Right atrium auricular region (tissue), 2 donors: ENCODE measurements around the gene AXIN1. TPM values are rescaled to one million over a fixed set of nuclear protein-coding genes. Genes with fewer than 3 reads are reported as not detected.

ENCODE experiments used
- DNase-seq: peaks from one replicate; pipeline ENCODE4 v3.0.0-alpha.2; 2019; ENCODE audit warnings: low spot score
- H3K27ac ChIP-seq, 2 donors: fragments of 200-600 bp; sonication (generic); 1 replicate in 1 of 2; 2 replicates in 1 of 2; pipeline ENCODE4 v1.5.1; 2016 to 2019
- H3K27me3 ChIP-seq, 2 donors: fragments of 200-600 bp; sonication (generic); one replicate each; pipeline versions ENCODE4 v1.5.1 to v1.6.0; 2017 to 2019
- H3K36me3 ChIP-seq: fragments of 200-600 bp; sonication (generic); one replicate; pipeline ENCODE4 v1.5.1; 2016
- H3K4me1 ChIP-seq, 2 donors: fragments of 200-600 bp; sonication (generic); one replicate each; pipeline versions ENCODE4 v1.5.1 to v1.6.0; 2017 to 2019
- H3K4me3 ChIP-seq, 2 donors: fragments of 200-600 bp; sonication (generic); 1 replicate in 1 of 2; 2 replicates in 1 of 2; pipeline ENCODE4 v1.5.1; 2017 to 2019; ENCODE audit warnings: mild to moderate bottlenecking in 1 of 2, moderate library complexity in 1 of 2
- H3K9me3 ChIP-seq, 2 donors: fragments of 200-600 bp; sonication (generic); one replicate each; pipeline ENCODE4 v1.5.1; 2019
- total RNA-seq, 2 donors: library from RNA; depleted of rRNA; stranded (reverse); fragments of >200 nt; gene quantifications; one replicate each; pipeline ENCODE4 v1.1.0, GENCODE V29; 2016
- TF ChIP-seq, protein P1 (sequence below), 2 donors: fragments of 200-600 bp; sonication (generic); IDR thresholded peaks; one replicate each; pipeline ENCODE4 v1.5.1; 2019; ENCODE audit warnings: antibody characterized with exemption in 2 of 2

The AXIN1 gene
- total RNA-seq, 2 donors from 2014 or later = 12.9 to 19.4 TPM

DNA sequence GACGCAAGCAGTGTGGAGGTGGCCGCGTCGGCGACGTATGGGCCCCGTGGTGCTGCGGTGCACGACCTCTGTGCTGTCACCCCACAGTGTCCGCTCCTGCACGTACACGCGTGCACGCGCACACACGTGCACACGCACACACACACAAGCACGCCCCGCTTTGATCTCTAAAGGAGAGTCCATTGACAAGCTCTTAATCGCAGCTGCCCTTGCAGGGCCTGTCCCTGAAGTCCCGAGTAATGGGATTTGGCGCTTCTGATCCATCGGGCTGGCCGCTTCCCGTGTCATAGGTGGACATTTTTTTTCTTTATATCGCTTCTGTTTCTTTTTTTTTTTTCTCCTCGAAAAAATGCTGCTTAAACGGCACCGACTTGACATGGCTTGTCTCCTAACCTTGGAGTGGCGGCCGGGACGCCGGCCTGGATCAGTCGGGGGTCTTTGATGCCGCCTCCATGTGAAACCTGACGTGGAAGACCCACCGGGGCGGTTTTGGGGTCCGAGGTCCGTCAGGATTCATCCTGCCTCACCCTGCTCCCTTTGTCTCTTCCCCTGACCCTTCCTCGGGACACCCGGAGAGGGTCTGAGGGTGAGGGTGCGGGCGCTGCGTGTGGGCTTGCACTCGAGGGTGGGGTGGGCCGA lies 8.3 kb upstream of the AXIN1 start:
- no peaks in the 10 kb centered on the region for H3K36me3 ChIP-seq
- H3K27me3 ChIP-seq = no peaks in the 10 kb centered on the region
- H3K4me3 ChIP-seq = no peak overlapping the region
- TF ChIP-seq, protein P1, sequence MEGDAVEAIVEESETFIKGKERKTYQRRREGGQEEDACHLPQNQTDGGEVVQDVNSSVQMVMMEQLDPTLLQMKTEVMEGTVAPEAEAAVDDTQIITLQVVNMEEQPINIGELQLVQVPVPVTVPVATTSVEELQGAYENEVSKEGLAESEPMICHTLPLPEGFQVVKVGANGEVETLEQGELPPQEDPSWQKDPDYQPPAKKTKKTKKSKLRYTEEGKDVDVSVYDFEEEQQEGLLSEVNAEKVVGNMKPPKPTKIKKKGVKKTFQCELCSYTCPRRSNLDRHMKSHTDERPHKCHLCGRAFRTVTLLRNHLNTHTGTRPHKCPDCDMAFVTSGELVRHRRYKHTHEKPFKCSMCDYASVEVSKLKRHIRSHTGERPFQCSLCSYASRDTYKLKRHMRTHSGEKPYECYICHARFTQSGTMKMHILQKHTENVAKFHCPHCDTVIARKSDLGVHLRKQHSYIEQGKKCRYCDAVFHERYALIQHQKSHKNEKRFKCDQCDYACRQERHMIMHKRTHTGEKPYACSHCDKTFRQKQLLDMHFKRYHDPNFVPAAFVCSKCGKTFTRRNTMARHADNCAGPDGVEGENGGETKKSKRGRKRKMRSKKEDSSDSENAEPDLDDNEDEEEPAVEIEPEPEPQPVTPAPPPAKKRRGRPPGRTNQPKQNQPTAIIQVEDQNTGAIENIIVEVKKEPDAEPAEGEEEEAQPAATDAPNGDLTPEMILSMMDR (IDR thresholded peaks at IDR 0.05) = no peak
- no peaks in the 10 kb centered on the region for H3K9me3 ChIP-seq
- H3K27ac ChIP-seq = no peak overlapping the region
- peaks cover 0 to 9% of the 10 kb centered on the region in 2 donors for H3K4me1 ChIP-seq
- no peak for DNase-seq

DNA sequence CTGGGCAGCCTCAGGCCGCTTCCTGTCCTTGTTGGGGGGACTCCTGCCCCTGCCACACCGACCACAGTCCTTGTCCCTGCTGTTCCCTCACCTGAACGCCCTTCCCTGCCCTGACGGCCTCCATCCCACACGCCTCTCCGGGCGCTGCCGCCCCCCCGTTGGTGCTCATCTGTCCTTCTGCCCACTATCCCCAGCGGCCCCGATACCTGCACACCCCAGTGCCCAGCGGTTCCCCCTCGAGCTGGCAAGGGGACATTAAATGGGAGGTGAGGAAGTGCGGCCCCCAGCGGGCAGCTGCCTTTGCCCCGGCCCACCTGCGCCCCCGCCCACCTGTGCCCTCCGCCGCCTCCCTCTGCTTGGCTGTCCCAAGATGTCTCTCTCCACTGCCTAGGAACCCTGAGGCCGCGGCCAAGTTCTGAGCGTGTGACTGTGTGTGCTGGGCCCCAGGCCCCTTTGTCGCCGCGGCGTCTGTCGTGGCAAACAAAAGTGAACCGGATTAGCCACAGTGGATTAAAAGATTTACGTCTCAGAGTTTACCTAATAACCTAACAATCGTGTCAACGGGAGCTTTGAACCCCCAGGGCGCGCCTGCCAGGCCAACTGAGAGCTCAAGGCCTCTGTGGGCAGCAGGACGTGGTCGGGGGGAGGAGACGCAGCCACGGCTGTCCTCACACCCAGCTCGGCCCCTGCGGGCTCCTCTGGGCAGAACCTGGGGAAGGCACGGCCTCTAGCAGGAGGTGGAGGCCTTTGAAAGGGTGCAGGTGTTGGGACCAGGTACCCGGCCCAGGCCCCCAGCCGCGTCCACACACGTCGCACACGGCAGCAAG lies 7.6 kb upstream of the AXIN1 start:
- H3K36me3 ChIP-seq = no peaks in the 10 kb centered on the region
- TF ChIP-seq, protein P1 (IDR thresholded peaks at IDR 0.05) = no peak
- H3K27ac ChIP-seq = no peak overlapping the region
- H3K4me1 ChIP-seq = peaks cover 0 to 9% of the 10 kb centered on the region in 2 donors
- DNase-seq = no peak
- H3K9me3 ChIP-seq = no peaks in the 10 kb centered on the region
- no peak overlapping the region for H3K4me3 ChIP-seq
- no peaks in the 10 kb centered on the region for H3K27me3 ChIP-seq

DNA sequence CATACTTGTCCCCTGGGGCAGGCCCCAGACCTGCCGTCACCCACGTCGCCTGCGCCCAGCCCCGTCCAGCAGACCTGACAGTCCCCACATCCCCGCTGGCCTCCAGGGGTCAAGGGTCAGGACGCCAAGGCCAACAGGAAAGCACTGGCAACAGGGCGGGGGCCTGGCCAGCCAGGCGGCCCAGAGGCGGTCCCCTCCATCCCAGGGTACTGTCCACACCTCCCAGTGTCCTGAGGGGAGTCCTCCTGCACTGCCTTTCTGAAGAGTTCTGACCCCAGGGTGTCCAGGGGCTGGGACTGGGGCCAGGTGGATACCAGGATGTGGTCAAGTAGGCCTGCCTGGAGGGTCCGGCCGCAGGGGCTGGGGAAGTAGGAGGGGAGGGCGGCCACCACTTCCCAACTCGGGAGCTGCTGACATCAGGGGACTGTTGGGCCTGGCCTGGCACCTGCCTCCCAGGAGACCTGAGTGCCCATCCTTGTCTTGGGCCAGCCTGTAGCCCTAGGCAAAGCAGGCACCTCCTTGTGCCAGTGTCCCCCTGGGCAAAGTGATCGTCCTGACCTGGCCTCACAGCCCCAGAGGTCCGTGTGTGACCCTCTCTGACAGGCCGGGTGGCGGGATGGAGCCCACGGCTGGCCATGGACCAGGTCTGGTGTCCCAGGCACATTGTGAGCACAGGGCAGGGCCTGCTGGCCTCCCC lies 6.7 kb upstream of the AXIN1 start:
- H3K4me1 ChIP-seq = peaks cover 0 to 9% of the 10 kb centered on the region in 2 donors
- TF ChIP-seq, protein P1 (IDR thresholded peaks at IDR 0.05) = no peak
- no peak for DNase-seq
- H3K27ac ChIP-seq = no peak overlapping the region
- no peaks in the 10 kb centered on the region for H3K27me3 ChIP-seq
- H3K9me3 ChIP-seq = no peaks in the 10 kb centered on the region
- no peaks in the 10 kb centered on the region for H3K36me3 ChIP-seq
- no peak overlapping the region for H3K4me3 ChIP-seq

DNA sequence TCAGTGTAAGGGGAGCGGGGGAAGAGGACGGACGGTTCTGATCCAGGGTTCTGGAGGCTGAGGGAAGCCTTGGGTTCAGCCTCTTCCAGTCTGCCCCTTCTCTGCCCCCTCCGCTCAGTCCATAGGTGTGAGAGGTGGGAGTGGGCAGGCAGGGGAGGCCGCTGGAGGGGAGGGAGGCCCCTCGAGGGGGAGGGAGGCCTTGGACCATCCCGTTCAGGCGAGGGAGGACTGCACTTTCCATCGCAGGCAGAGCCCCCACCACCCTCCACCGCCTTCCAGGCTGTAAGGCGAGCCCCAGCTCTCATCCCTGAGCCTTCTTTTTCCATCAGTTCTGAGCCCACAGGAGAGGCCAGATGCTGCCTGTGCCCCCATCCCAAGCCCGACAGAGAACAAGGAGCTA lies 4.2 kb upstream of the AXIN1 start:
- Histone ChIP-seq H3K27ac (no peak overlapping the region), H3K27me3 (no peaks in the 10 kb centered on the region), H3K4me3 (no peak overlapping the region), H3K4me1 (peaks cover 0 to 10% of the 10 kb centered on the region in 2 donors), H3K9me3 (no peaks in the 10 kb centered on the region), H3K36me3 (no peaks in the 10 kb centered on the region)
- no peak for DNase-seq
- TF ChIP-seq, protein P1 (IDR thresholded peaks at IDR 0.05) = no peak

DNA sequence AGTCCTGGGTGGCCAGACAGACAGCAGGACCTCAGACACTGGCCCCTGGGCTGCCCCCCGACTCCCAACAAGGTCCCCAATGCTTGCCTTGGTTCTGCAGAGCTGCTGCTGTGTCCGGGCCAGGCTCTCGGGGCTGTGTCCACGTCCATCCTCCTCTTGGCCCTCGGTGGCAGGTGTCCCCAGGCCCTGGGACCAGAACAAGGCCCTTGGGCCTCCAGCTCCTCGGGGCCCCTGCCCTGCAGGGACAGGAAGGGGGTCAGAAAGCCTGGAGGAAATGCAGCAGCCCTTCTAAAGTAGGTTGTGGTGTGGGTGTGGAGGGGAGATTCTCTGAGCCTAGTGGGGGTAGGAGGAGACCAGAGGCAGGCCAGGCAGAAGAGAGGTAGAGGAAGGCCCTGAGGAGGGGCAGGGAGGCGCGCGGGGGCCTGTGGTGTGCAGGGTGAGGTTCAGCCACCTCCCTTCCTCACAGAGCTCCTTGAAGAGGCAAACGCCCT lies 2.5 kb upstream of the AXIN1 start:
- no peak overlapping the region for H3K27ac ChIP-seq
- peaks cover 0 to 22% of the 10 kb centered on the region in 2 donors for H3K4me1 ChIP-seq
- no peaks in the 10 kb centered on the region for H3K9me3 ChIP-seq
- TF ChIP-seq, protein P1 (IDR thresholded peaks at IDR 0.05) = no peak
- H3K36me3 ChIP-seq = no peaks in the 10 kb centered on the region
- no peaks in the 10 kb centered on the region for H3K27me3 ChIP-seq
- no peak overlapping the region for H3K4me3 ChIP-seq
- DNase-seq = no peak
